GM20431 (cell line): ENCODE data around the gene FOSL1.

Source experiments
- in situ Hi-C: fragments of 300-500 bp; cut with MseI, MboI; formaldehyde crosslinking; loops from one replicate; pipeline ENCODE4 v1.15.0; 2020; ENCODE audit warnings: low sequenced_read_pairs; ENCODE audit not compliant: unreplicated experiment

FOSL1 gene

DNA sequence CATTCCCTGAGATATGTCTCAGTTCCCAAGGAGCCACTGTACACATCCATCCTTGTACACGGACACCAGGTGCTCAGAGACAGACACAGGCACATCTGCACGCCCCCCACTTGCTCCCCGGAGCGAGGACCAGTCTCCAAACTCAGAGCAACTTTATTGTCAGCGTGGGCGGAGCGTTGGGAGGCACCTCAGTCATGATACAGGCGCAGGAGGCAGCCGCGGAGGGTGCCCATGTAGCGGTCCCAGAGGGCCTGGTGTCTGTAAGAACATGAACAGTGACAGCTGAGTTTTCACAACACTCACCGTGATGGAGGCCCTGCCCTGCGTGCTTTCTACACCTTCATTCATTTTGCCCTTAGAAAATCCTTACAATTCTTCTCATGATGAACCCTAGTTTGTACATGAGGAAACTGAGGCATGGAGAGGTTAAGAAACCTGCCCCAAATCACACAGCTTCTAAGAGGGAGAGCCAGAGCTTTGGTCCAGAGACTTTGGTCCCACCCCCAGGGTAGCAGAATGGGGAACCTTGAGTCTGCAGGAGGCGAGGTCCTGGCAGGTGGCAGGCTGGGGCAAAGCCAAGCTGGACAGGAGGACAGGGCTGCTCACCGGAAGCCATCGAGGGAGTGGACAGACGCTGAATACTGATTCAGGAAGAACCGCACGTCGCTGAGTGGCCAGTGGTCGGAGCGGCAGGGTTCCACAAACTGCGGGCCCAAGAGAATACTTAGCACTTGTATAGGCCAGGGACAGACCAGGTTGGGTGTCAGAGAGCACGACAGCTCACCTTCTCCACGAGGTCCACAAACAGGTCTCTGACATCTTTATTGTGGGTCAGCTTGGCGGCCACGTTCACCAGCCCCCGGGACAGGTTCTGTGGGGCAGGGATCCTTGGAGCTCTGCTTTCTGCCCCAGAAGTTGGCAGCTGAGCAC is 16.1 kb downstream of the FOSL1 start:
- in situ Hi-C loops, result loop anchor here (5.0 kb wide), 1 partner anchor 103 kb away; no protein-coding TSS in a partner anchor

DNA sequence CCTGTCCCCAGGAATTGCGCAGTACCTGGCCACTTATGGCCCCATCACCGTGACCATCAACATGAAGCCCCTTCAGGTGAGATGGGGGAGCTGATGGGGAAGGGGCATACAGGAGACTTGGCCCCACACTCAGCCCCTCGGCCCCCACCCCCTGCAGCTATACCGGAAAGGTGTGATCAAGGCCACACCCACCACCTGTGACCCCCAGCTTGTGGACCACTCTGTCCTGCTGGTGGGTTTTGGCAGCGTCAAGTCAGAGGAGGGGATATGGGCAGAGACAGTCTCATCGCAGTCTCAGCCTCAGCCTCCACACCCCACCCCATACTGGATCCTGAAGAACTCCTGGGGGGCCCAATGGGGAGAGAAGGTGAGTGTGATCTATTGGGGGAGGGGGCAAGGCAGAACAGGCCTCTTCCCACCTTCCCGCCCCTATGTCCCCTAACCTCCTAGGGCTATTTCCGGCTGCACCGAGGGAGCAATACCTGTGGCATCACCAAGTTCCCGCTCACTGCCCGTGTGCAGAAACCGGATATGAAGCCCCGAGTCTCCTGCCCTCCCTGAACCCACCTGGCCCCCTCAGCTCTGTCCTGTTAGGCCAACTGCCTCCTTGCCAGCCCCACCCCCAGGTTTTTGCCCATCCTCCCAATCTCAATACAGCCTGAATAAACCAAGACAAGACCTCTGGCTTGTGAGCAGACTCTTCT is 17.0 kb downstream of the FOSL1 start:
- in situ Hi-C loops, result loop anchor here (5.0 kb wide), 1 partner anchor 104 kb away; no protein-coding TSS in a partner anchor

DNA sequence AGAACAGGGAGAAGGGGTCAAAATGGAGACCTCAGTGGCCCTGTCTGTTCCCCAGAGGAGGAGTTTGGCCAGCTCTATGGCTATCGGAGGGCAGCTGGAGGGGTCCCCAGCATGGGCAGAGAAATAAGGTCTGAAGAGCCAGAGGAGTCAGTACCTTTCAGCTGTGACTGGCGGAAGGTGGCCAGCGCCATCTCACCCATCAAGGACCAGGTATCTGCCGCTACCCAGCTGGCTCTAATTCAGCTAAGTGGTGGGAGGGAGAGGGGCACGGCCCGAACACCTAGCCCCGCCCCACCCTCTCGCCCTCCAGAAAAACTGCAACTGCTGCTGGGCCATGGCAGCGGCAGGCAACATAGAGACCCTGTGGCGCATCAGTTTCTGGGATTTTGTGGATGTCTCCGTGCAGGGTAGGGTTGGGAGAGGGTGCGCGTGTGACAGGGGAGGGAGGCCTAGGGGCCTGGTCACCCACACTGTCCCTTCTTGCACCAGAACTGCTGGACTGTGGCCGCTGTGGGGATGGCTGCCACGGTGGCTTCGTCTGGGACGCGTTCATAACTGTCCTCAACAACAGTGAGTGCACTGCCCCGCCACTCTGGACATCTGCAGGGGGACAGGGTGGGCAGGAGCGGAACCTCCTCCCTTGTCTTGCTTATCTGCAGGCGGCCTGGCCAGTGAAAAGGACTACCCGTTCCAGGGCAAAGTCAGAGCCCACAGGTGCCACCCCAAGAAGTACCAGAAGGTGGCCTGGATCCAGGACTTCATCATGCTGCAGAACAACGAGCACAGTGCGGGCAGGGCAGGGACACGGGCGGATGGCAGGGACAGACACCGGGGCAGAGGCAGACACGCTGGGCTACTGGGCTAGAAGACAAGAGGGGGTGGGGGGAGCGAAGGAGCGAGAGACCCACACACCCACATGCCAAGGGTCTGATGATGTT is 17.8 kb downstream of the FOSL1 start:
- in situ Hi-C loops, result loop anchor here (5.0 kb wide), 1 partner anchor 105 kb away; no protein-coding TSS in a partner anchor

DNA sequence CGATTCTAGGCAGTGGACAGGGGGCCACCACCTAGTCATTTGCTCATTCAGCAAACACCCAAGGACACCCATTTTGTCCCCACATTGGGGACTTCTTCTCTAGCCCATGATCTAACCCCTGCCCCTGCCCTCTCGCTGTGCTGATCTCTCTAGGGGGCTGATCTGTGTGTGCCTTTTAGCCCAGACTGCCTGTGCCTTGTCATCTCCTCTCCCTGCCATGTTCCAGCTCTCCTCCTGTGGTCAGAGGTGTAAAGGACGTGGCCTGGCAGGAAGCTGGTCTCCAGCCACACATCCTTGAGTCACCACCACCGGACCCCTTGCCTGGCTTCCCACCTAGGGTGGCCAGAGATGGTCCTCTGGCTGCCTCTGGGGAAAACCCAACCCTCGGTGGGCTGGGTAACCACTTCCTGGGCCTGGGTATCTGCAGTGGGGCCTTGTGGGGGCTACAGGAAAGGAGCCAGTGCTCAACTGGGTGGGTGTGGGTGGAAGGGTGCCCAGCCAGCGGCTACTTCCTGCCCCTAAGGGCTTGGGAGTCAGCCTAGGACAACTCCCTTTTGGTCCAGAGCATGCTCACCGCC is 19.3 kb downstream of the FOSL1 start:
- in situ Hi-C loops, result loop anchor here (5.0 kb wide), 1 partner anchor 106 kb away; no protein-coding TSS in a partner anchor

DNA sequence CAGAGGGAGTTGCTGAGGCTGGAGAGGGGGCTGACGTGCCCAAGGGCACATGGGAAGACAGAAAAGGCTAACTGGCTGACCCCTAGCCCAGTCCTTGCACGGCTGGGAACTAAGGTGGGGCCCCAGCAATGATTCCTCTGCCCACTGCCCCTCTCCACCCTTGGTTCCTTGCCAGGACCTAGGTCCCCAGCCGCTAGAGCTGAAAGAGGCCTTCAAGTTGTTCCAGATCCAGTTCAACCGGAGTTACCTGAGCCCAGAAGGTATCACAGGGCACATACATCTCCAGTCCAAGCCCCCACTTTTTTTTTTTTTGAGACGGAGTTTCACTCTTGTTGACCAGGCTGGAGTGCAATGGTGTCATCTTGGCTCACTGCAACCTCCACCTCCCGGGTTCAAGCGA is 20.2 kb downstream of the FOSL1 start:
- in situ Hi-C loops, result loop anchor here (5.0 kb wide), 1 partner anchor 107 kb away; no protein-coding TSS in a partner anchor

DNA sequence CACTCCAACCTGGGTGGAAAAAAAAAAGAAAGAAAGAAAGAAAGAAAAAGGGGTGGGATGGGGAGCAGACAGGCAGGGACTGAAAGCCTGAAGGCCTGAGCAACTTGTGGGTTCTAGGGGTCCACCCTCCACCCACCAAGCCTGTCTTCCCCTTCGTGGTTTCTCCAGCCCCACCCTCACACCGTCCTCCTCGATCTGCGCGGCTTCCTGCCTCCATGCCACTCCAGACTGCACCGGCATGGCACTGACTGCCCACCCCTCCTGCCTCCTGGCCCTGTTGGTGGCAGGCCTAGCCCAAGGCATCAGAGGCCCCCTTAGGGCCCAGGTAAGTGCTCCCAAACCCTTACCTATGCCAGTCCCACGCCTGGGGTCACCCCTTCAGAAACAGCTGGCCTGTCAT is 20.6 kb downstream of the FOSL1 start, which contains the start of gene CTSW:
Gene CTSW, plus strand, starts transcription at position 221 of the 400 bp plus-strand sequence. Its CDS starts 18 bp downstream, at position 239.
- in situ Hi-C loops, result loop anchor here (5.0 kb wide), 1 partner anchor 108 kb away; no protein-coding TSS in a partner anchor

DNA sequence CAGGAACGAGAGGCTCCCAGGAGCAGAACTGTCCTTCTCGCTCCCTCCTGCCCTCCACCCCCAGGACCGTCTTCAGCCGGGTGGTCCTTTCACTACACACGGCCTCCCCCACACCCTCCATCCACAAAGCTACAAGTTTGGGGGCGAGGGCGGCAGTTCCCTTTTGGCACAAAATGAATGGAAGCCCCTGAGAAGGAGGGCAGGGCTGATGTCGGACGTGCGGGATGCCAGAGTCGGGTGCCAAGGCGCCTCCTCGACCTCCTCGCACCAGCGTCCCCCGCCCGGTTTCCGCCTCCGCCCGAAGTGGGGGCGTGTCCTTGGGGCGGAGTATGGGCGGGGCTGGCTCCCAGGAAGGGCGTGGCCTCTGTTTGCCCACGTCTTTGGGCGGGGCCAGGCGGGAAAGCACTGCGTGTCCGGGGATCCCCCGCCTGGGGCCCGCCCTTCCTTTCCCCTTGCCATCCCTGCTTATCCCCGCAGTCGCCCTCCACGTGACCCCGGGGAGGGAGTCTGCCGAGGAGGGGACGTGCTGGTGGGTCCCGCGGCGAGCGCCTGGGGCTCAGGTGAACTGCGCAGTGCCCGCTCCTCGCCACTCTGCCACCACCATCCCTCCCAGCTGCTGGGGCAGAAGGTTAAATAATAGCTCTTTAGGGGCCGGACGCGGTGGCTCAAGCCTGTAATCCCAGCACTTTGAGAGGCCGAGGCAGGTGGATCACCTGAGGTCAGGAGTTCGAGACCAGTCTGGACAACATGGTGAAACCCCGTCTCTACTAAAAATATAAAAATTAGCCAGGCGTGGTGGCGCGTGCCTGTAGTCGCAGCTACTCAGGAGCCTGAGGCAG is 26.7 kb downstream of the FOSL1 start:
- in situ Hi-C loops, result no loop called here

DNA sequence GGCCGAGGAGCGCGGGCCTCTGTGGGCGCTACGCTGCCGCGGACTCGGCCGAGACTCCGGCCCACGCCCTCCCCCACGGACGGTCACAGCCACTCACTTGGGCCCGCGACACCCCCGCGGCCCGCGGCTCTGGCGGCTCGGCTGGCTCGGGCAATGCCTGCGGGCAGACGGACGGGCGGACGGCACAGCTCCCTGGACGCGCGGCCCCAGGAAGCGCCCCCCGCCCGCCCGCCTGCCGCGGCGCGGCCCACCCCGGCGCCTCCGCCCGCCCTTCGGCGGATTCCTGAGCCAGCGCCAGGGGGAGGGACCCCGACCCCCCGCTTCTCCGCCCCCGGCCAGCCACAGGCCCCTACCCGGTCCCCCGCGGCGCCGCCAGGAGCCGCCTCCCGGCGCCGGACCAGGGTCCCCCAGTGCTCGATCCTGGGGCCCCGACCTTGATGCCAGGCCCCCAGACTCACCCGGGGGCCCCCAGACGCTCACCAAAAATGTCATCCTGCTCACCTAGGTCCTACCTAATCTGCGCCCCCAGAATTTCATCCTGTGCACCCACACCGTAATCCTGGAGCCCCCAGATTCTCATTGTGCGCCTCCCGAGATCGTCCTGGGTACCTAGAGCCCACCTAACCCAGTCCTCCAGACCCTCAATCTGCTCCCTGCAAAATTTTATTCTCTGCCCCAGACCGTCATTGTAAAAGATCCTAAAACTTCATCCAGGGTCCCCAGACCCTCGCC is 27.4 kb downstream of the FOSL1 start, which contains the start of gene EFEMP2:
Gene EFEMP2, minus strand, starts transcription at position 215 of the 732 bp plus-strand sequence. CDS start 446 bp downstream, outside the sequence.
- in situ Hi-C loops, result no loop called here

DNA sequence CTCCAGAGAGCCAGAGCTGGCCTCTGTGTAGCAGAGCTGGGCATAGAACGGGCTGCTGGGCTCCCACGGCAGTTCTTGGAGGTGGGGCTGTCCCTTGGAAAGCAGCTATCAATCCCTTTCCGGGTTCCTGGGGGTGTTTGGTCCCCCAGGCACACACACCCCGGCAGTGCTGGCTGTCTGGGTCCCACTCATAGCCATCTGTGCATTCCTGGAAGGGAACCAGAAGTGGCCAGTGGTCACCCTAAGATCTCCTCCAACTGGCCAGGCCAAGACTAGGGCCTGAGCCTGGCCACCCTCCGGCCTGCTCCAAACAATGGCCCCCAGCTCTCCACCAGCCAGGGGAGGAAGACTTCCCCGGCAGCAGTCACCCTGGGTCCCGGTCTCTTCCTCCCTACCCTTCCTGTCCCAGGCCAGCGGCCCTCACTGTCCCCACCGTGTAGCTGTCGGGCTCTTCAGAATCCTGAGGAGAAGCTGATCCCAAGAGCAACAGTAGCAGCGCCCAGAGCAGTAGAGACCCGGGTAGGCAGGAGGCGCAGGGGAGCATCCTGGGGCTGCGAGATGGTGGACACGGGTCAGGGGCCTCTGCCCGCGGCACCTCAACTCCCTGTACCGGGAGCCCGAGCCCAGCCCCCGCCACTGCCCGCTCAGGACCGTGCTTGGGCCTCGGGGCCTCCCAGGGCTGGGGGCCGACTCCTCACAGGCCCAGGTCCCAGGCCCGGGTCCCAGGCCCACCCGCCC is 28.2 kb downstream of the FOSL1 start:
- in situ Hi-C loops, result no loop called here

DNA sequence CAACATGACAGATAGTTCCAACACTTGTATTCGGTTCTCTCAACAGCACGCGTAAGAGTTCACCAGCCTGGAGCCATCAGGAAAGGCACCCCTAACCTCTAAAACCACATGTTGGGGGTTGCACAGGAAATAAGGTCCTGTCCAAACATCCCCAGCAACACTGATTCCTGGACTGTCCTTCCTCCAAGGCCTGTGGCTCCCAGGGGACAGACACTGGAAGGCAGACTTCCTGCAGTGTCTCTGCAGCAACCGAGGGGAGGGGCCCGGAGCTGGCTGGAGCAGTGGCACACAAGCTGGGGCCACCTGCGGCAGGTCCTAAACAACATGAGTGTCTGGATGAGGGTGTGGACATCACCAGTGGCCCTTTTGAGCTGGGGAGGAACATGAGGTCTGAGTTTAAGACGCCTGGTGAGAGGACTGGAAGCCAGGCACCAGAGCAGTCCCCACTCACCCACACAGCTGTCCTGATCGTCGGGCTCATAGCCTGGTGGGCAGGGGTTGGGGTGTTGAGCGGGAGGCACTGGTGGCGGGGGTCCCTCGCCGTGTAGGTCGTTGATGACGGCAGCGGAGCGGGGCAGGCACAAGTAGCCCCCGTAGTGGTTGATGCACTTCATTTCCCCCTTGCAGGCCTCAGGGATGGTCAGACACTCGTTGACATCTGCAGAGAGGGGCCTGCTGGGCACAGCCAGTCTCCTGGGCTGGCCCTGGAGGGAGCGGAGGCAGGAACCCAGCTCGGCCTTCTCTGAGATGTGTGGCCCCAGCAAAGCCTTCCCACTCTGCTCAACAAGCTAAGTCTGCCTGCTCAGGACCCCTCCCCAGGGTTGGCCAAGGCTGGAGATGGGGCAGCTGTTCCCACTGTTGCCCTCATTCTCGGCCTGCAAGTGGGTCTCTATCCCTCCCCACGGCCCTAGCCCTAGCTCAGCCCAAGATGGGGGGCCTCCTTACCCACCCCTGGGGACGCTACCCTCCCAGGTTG is 29.2 kb downstream of the FOSL1 start:
- in situ Hi-C loops, result no loop called here

DNA sequence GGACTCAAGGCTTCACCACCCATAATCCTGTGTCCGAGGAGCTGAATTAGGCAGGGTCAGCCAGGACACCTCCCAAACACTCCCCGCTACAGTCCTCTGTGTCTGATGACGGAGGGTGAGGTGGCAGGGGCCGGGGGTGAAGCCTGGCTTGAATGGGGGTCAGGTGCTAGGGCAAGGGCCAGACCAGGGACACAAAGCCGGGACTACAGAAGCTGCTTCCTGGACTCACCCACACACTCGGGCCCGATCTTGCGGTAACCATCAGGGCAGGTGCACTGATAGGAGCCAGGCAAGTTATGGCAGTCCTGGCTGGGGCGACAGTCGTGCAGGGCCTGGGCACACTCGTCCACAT is 29.9 kb downstream of the FOSL1 start:
- in situ Hi-C loops, result no loop called here

DNA sequence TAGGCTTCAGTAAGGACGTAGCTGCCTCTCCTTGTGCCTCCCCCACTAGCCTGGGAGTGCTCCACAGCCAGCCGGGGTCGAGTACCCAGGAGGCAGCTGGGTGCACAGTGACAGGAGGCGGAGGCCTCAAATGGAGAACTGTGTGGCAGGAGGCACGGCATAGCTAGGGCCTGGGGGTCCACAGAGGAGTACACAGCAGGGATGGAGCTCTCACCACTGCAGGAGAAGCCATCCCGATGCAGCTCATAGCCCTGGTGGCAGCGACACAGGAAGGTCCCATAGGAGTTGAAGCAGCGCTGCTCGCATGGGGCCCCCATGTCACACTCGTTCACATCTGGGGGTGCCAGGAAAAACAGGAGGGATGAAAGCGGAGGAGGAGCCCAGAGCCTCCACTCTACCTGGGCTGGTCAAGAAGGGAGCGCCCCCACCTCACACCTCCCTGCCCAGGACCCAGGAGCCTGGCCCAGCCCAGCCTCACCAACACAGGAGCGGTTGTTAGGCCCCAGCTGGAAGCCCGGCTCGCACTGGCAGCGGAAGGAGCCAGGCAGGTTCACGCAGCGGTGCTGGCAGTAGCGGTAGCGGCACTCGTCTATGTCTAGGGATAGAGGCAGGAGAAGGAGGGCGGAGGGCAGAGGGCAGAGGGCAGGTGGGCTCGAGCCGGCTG is 30.4 kb downstream of the FOSL1 start:
- in situ Hi-C loops, result no loop called here

DNA sequence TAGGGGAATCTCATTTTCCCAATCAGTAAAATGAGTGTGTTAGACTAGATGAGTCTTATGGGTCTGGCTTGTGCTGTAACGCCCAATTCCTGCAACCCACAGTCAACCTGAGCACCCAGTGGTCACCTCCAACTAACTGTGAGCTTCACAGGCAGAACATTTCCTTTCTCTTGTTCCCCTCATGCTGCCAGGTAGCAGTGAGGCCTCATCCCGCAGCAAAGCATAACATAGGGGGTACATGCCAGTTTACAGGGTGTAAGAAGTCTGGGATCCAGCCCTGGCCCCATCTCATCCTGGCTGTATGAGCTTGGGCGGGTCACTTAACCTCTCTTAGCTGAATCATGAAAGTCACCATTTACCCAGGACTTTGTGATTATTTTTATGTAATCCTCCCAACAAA is 31.3 kb downstream of the FOSL1 start:
- in situ Hi-C loops, result no loop called here

DNA sequence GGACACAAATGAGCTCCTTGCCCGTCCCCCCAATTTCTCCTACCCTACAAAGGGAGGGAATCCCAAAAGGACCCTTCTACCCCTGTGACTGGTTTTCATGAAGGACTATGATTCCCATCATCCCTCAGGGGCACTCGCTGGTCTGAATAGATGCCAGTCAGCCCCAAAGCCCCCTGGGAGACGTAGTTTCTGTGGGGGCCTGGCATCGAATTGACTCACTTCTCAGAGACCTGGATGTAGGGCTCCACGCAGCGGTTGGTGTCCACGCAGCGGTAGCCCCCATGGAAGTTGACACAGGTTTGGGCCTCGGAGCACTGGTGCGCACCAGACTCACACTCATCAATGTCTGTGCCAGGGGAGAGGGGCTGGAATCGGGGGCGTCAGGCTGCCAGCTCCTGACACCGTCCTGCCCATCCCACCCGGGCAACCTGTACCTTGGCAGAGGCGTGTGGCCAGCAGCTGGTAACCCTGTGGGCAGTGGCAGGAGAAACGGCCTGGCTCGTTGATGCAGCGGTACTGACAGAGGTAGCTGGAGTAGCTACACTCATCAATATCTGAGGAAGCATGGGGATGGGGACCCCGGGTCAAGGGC is 32.0 kb downstream of the FOSL1 start:
- in situ Hi-C loops, result no loop called here
